ENCODE data around the gene KAZN. TPM values are rescaled to one million over a fixed set of nuclear protein-coding genes. Genes with fewer than 3 reads are reported as not detected.

Gene KAZN
- total RNA-seq, 1 donor from 2014 or later = 0.51 TPM

DNA sequence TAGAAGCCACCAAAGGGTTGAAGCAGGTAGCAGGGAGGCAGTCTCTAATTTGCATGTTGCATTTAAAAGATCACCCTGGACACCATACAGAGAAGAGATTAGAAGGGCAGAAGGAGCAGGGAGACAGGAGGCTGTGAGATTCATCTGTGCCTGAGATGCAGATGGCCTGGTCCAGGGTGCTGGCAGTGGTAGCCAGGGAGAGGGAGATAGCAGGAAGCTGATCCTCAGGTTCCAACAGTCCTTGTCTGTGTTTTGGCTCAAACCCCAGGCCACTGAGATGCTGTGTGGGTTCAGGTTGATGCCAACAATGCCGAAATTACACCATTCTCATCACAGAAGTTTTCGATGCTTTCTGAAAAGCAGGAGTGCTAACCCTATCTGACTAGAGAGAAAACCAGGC, 113.7 kb downstream of the KAZN start:
- no peak for DNase-seq (ENCODE audit: low read depth in 2 of 2)

DNA sequence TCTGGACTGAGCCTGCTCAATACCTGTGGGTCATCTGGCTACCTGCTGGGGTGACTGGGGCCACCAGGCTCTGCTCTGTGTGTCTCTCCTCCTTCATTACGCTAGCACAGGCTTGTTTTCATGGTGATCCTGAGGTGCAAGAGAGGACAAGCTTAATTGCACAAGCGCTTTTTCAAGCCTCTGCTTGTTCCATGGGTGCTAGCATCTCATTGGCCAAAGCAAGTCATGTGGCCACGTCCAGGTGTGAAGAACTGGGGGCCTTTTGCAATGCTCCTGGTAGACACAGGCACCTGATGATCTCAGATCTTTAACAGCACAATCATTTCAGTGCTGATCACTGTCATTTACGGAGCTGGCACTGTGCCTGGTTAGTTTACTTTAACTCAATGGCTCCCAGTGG, 114.6 kb downstream of the KAZN start:
- no peak for DNase-seq (ENCODE audit: low read depth in 2 of 2)

DNA sequence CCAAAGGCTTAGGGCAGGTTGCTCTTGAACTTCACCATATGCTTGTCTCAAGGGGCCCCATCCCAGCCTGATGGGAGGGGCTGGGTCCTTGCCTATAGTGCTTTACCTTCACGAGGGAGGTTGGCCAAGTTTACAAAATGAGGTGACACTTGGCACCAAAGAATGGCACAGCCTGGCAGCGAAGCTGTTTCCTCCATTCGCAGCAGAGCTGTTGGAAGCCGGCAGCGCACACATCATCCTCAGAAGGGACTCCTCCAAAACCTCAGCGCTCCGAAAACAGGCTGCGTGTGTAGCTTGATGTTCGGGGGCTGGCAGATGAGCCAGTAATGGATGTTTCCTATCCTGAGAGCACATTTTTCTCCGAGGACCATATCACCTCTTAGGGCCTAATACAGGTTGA, 116.8 kb downstream of the KAZN start:
- DNase-seq (ENCODE audit: low read depth in 2 of 2) = no peak

DNA sequence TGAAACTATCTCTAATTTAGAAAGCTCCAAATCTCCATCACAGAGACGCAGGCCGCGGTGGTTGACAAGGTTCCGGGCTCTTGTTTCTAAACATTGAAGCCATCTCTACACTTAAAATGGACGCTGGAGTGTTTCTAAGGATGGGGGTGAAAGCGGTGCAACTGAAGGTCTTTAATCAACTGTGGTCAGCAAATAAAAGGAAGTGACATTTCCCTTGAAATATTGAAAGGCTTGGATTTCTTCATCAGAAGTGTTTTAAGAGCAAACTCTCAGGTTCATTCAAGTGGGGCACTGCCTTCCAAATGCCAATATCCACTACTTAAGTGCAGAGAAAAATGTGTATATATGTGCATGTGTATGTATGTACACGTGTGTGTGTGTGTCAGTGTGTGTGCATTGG, 117.3 kb downstream of the KAZN start:
- DNase-seq (ENCODE audit: low read depth in 2 of 2) = no peak

DNA sequence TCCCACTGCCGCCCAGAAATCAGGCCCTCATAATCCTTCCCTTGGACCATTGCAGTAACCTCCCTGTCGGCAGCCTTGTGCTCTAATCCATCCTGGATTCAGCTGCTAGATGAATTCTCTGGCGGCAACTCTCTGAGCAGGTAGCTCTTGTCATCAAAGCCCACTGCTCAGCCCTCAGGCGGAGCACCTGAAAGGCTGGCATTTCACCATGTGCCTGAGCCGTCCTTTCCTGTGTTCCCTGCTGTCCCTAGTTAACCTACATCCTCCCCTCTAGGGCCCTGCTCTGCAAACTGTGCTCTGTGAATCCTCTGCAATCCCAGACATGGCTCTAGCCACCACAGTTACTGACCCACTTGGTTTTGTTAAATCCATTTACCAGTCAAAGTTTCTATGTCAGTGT, 118.0 kb downstream of the KAZN start:
- DNase-seq (ENCODE audit: low read depth in 2 of 2) = no peak

DNA sequence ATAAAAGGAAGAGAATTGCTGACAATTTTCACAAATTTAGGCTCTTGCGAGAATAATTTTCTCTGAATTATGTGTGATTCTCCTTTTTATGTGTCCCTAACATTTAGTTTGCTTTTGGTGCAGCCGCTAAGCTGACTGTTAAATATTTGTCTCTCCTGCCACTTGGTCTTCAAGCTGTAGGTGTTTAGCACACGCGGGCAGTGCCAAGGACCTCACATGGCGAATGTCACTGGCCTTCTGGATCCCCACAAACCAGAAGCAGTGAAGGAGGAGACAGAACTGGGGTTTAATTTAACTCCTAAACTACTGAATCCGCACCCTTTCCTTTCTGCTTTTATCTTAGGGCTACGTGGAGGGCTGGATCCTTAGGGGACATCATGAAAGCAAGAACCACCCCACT, 120.0 kb downstream of the KAZN start:
- no peak for DNase-seq (ENCODE audit: low read depth in 2 of 2)

DNA sequence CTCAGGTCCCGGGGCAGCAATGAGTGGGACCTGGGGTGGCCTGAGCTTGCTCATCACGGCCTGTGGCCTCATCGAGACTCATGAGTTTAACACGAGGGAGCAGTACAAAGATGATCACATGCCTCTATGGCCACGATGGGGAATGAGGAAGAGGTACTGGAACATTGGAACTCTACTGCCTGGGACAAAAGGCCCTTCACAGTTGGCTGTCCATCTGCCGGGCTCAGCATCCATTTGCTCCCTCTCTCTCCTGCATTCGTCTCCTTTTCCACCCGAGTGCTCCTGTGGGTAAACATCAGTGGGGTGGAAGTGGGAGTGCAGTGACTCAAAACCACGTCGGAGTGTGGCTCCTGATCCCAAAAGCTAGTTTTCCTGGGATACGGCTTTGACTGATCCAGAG, 124.9 kb downstream of the KAZN start:
- DNase-seq (ENCODE audit: low read depth in 2 of 2) = no peak

DNA sequence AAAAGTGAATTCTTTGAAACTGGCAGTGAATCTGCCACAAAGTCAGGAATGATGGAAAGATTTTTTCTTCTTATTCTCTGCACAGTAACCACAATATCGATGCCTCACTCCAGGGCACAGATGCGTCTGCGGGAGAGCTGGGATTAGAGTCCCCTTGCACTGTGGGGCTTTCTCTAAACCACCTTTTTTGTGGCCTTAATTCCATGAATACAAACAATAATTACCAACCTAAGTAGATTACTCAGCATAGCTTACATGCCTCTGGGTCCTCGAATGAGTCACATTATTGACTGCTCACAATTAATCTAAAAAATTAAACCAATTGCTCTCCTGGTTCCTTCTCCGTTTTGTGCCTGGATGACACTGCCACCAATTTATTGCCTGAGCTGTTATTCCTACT, 125.8 kb downstream of the KAZN start:
- DNase-seq (ENCODE audit: low read depth in 2 of 2) = no peak

DNA sequence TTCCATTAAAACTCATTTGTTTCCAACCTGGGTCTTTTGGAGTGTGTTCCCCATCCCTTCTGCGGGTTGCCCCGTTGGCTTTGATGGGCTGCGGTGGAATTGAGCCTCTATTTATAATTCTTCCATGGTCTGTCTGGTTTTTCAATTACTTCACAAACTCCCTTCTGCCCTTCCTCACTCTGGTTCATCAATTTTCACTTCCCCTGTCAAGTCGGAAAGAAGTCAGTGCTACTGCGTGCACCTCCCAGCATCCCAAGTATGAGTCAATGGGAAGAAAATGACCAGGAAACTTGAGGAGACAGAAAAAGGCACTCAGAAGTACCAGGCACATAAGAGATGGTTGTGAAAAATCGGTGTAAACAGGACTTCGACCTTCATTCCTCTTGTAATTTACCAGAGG, 126.2 kb downstream of the KAZN start:
- DNase-seq (ENCODE audit: low read depth in 2 of 2) = no peak

DNA sequence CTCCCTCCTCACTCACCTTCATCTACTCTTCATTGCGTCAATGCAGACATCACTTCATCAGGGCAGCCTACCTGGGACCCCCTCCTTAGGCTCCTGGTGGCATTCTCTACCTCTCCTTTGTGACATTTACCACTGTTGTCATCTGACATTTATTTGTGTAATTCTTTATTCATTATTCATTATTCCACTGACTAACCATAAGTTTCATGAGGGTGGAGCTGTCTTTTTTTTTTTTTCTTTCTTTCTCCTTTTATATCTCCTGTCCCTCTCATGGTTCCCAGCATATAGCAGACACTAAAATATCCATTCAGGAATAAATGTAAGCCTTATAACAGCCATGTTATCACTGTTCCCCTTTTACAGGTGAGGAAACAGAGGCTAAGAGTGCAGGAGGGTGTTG, 126.8 kb downstream of the KAZN start:
- no peak for DNase-seq (ENCODE audit: low read depth in 2 of 2)

DNA sequence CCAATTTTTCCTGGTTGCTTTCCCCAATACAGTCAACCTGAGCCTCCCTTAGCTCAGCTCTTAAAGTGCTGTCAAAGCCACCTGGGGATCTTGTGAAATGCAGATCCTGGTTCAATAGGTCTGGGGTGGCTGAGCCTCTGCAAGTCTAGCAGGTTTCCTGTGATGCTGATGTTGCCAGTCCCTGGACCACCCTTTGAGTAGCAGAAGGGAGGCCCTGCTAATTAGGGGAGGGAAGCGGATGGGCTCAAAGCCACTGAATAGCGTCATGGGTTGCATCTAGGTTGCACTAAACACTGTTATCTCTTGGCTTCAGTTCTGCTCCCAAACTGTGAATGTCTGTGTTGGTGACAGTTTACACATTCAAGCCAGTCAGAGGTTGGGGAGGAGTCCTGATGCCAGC, 127.2 kb downstream of the KAZN start:
- no peak for DNase-seq (ENCODE audit: low read depth in 2 of 2)

DNA sequence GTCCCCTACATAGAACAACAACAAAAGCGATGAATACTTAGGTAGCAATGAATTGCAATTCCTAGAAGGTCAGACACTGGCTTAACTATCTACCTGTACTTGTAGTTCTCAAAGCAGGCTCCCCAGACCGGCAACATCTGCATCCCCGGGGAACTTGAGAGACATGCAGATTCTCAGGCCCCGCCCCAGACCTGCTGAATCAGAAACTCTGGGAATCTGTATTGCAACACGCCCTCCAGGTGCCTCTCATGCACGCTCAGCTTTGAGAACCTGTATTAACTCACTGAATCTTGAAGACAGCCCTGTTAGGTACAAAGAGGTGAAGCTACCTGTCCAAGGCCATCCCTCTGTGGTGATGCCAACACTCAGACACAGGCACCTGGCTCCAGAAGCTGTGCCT, 128.1 kb downstream of the KAZN start:
- no peak for DNase-seq (ENCODE audit: low read depth in 2 of 2)

DNA sequence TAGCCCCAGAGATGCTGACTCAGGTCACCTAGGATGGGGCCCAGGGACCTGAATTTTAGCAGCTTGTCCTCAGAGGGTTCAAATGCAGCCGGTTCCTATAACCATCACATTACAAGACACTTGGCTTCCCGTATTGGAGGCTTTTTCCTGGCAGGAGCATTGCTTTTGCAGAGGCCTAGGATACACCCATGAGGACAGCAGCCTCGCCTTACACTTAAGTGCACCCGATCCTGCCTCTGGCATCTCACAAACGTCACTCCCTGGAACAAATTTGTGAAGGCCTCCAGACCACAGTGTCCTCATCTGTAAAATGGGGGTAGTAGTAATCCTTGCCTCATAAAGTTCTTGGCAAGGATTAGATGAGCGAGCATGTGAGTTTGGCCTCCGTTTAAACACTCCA, 130.0 kb downstream of the KAZN start:
- DNase-seq (ENCODE audit: low read depth in 2 of 2) = no peak

DNA sequence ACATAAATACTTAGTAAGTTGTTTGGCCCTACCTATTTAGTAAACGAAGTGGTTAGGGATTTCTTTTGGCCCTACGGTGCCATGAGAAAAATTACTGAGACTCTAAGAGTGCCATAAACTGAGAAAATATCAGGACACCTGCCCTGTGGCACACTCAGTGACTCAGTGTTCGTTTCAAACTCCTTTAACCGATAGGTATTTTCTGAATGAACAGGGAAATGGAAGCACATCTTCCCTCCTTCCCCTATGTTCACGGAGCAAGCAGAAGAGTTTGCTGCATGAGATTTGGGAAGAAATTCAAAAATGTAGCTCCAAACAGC, 134.2 kb downstream of the KAZN start:
- no peak for DNase-seq (ENCODE audit: low read depth in 2 of 2)

DNA sequence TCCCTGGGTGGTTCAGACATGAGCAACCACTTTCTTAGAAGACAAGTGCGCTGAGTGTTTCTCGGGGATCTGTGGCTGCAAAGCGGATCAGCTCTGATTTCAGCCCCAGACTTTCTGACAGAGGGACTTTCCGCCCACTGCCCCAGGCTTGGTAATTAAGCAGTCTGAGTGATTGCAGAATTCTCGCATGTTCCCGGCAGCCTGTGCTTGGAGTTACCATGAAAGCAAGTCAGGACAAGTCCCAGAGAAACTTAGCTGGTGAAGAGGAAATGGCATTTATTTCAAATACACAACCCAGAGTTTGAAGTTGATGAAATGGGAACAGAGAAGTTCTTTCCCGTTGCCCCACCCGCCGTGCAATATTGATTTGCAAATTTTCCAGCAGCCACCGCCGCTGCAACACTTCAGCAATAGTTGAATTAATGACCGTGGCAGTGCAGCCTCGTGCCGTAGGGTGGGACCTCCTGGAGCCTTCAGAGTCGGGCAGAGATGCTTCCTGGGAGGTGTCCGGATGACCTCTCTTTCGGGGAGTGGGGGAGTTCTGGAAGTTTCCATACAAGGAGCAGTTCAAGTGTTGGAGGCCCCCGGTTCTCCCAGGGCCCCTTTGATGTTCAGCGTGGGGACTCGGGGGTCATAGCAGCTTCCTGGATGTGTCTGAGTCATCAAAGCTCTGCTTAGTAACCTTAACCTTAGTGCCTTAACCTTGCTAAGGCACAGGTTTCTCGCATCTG, 134.7 kb downstream of the KAZN start:
- DNase-seq (ENCODE audit: low read depth in 2 of 2) = no peak

DNA sequence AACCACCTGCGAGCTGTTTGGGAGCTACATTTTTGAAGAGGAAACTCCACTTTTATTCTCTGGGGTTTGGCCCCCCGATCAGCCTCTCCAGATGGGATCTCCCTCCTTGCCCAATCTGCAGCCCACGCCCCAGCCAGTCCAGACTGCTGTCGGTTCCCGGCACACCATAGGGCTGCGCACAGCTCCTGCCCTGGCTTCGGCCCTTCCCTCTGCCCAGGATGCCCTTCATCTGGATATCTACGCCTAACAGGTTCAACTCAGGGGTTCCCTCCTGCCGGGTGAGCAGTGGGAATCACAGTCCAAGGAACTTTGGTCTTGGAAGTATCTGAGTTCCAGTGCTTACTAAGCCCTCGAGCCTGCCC, 135.3 kb downstream of the KAZN start:
- no peak for DNase-seq (ENCODE audit: low read depth in 2 of 2)

DNA sequence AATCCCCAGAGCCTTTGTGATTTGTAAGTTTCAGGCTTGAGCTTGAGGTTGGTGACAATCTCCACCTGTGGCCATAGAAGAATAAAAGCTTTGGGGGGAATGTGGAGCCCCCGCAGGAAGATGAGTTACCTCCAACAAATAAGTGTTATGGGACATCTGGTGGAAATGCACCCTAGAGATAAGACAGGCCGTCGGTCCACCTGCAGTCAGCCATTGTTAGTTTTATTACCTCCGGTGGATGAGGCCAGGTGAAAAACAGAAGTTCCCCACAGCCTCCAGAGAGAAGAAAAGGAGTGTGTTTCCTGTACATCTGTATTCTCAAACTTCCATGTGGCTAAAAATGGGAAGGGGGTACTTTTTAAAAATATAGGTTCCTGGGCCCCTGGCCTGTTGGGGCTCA, 137.4 kb downstream of the KAZN start:
- DNase-seq (ENCODE audit: low read depth in 2 of 2) = no peak

DNA sequence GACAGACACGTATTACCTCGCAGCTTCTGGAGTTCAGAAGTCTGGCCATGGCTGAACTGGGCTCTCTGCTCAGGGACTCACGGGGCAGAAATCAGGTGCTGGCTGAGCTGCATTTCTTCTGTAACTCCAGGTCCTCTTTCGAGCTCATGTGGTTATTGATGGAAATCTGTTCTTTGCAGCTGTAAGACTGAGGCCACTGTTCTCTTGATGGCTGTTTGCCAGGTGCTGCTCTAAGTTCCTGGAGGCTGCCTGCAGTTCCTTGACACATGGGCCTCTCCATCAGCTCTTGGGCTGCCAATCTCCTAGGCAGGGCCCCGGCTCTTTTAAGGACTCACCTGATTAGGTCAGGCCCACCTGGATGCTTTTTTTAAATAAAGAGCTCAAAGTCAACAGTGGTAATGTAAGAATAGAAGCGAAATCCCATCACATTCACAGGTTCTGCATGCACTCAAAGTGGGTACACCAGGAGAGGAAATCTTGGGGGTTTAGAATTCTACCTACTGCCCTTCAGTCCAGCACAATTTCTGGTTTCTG, 139.1 kb downstream of the KAZN start:
- no peak for DNase-seq (ENCODE audit: low read depth in 2 of 2)

DNA sequence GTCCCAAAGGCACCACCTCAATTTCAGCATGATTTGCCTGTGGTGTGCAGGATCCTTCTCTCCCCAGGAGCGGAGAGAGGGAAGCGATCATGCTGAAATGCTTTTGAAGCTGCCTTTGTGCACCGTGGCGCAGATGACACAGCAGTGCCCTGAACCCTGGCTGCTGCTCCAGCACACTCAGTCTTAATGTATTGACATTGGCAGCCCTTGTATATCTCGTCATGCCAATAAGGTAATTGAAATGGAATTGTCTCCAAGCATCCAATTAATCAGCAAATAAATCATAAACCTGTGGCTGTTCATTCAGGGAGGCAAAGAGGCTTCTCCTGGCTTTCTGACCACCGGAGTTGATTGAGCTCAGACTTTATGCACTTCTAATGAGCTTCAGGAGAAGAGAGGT, 139.8 kb downstream of the KAZN start:
- no peak for DNase-seq (ENCODE audit: low read depth in 2 of 2)

DNA sequence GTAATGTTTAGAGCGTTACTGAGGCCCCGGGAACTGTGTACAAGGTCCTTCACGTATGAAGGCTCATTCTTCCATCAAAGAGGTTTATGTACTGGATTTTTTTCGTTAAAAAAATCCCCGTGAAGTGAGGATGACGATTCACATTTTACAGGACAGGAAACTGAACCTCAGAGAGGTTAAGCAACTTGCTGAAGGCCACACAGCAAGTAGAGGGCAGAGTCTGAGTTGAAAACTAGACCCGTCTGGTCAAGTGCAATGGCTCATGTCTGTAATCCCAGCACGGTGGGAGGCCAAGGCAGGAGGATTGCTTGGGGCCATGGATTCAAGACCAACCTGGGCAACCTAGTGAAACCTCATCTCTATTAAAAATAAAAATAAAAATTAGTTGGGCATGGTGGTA, 140.2 kb downstream of the KAZN start:
- DNase-seq (ENCODE audit: low read depth in 2 of 2) = no peak

DNA sequence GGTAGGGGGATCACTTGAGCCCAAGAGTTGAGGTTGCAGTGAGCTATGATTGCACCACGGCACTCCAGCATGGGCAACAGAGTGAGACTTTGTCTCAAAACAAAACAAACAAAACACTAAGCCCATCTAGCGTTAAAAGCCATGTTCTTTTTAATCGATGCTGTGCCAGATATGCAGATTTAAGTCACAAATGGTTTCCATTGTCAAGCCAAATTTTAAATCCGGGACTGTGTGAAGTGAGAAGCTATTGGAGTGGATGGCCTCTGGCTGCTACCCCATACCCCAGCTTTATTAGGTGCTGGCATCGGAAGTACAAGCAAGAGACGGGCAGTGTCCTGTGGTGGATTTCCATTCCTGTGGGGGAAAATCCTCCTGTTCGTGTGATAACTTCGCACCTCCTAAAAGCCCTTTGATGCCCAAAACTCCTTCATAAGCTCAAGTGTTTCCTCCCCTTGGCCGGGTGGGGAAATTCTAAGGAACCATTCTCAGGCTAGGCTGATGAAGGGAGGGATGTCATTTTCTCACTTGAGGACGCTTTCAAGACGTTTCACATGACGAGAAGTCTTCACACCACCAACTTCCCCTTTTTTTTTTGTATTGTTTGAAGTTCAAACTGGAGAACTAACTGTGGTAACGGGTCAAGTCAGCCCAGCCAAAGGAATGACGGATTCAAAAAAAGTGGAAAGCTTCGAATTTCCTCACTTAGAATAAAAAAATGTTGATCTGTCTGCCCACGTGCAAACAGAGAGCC, 140.8 kb downstream of the KAZN start:
- DNase-seq (ENCODE audit: low read depth in 2 of 2) = no peak

DNA sequence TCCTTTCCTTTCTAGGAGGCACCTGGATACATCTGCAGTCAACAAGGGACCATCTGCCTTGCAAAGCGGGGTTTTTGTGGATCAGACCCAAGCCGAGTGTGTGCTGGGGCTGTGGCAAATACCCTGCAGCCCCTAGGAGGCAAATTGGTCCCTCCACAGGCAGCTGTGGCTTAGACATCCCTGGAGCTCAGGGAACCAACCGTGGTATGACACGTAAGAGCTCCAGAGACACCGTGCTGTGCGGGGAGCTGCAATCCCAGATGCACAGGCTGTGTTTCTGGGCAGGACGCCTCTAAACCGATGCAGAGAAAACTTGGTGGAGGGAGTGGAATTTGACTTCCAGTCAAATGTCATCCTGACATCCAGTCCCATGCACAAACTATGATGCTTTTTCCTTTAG, 141.5 kb downstream of the KAZN start:
- no peak for DNase-seq (ENCODE audit: low read depth in 2 of 2)

DNA sequence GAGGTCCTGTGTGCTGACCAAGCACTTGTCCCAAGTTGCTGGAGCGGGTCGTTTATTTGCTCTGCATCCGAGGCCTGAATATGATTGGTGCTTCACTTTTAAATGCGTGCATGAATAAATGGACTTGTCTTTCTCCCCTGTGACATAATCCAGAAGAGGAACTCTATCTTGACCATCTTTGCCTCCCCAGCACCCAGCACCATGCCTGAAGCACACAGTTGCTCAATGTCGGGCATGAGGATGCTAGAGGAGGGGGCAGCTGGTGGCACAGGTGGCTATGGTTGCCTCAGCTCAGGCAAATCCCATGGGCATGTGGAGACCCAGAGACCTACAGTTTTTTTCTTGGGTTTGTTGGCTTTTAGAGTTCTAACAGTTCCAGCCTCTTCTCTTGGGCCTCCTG, 142.6 kb downstream of the KAZN start:
- no peak for DNase-seq (ENCODE audit: low read depth in 2 of 2)
